ENCODE results near the gene TP53AIP1.

Gene TP53AIP1

DNA sequence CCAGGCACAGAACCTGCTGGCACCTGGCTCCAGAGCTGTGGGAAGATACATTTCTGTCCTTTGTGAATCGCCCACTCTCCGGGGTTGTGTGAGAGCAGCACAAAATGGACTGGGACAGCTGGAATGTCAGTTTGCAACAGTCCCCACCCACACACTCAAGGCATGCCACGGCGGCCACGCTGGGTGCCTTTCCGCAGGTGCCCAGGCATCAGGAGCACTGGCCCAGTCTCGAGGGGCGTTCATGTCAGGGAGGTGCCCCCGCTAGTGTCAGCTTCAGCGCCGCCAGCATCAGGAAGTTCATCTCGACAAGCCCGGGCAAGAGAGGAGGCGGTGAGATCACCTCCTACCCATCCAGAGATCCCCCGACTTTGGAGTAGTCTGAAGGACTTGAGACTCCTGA, 2.1 kb downstream of the TP53AIP1 start:
- no peak overlapping the region for H3K4me3 ChIP-seq (ENCODE audit: low read depth in 1 of 2, low read length in 1 of 2)
- H3K4me1 ChIP-seq (ENCODE audit: control insufficient read depth in 1 of 2, insufficient read depth in 1 of 2, low read depth in 1 of 2, low read length in 1 of 2): no peaks in the 10 kb centered on the region
- TF ChIP-seq, protein P1, sequence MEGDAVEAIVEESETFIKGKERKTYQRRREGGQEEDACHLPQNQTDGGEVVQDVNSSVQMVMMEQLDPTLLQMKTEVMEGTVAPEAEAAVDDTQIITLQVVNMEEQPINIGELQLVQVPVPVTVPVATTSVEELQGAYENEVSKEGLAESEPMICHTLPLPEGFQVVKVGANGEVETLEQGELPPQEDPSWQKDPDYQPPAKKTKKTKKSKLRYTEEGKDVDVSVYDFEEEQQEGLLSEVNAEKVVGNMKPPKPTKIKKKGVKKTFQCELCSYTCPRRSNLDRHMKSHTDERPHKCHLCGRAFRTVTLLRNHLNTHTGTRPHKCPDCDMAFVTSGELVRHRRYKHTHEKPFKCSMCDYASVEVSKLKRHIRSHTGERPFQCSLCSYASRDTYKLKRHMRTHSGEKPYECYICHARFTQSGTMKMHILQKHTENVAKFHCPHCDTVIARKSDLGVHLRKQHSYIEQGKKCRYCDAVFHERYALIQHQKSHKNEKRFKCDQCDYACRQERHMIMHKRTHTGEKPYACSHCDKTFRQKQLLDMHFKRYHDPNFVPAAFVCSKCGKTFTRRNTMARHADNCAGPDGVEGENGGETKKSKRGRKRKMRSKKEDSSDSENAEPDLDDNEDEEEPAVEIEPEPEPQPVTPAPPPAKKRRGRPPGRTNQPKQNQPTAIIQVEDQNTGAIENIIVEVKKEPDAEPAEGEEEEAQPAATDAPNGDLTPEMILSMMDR (IDR thresholded peaks at IDR 0.05): no peak
- no peaks in the 10 kb centered on the region for H3K36me3 ChIP-seq
- H3K9me3 ChIP-seq: no peaks in the 10 kb centered on the region
- H3K27me3 ChIP-seq: no peaks in the 10 kb centered on the region
- H3K27ac ChIP-seq: no peak overlapping the region

DNA sequence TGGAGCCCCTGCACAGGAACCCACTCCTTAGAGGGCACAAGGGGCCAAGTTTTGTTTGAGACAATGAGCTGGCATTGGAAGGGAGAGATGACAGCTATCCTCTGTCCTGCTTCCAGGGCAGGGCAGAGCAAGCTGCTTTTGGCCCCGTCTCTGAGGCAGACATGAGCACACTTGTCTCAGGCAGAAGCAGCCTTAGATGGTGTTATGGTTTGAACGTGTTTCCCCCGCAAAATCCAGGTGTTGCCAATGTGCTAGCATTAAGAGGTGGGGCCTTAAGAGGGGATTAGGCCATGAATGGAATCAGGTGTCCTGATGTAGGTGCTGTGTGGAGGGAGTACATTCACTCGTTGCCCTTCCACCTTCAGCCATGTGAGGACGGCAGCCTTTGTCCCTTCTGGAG, 2.5 kb downstream of the TP53AIP1 start:
- TF ChIP-seq, protein P1 (IDR thresholded peaks at IDR 0.05): no peak
- Histone ChIP-seq H3K36me3 (no peaks in the 10 kb centered on the region), H3K27me3 (no peaks in the 10 kb centered on the region), H3K4me3 (ENCODE audit: low read depth in 1 of 2, low read length in 1 of 2) (no peak overlapping the region), H3K9me3 (no peaks in the 10 kb centered on the region), H3K27ac (no peak overlapping the region), H3K4me1 (ENCODE audit: control insufficient read depth in 1 of 2, insufficient read depth in 1 of 2, low read depth in 1 of 2, low read length in 1 of 2) (no peaks in the 10 kb centered on the region)

DNA sequence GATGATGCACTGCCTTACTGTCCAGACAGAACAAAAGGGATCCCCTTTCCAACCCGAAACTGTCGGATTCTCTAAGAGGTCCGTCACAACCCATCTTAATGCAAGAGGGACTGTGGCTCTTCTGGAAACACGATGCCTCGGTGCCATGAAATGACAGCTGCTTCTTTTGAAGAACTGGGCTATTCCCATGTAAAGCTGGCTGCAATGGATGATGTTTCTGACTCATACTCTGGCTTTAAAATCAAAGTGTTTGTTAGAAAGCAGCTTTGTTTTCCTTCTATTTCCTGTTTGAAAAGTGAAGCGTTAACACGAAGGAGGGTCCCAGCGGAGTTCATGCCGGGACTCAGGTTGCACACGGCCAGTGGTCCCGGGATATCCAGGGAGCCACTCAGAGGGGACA, 3.1 kb downstream of the TP53AIP1 start:
- H3K27ac ChIP-seq: no peak overlapping the region
- H3K9me3 ChIP-seq: no peaks in the 10 kb centered on the region
- no peaks in the 10 kb centered on the region for H3K27me3 ChIP-seq
- TF ChIP-seq, protein P1 (IDR thresholded peaks at IDR 0.05): no peak
- H3K4me3 ChIP-seq (ENCODE audit: low read depth in 1 of 2, low read length in 1 of 2): no peak overlapping the region
- H3K36me3 ChIP-seq: no peaks in the 10 kb centered on the region
- no peaks in the 10 kb centered on the region for H3K4me1 ChIP-seq (ENCODE audit: control insufficient read depth in 1 of 2, insufficient read depth in 1 of 2, low read depth in 1 of 2, low read length in 1 of 2)

DNA sequence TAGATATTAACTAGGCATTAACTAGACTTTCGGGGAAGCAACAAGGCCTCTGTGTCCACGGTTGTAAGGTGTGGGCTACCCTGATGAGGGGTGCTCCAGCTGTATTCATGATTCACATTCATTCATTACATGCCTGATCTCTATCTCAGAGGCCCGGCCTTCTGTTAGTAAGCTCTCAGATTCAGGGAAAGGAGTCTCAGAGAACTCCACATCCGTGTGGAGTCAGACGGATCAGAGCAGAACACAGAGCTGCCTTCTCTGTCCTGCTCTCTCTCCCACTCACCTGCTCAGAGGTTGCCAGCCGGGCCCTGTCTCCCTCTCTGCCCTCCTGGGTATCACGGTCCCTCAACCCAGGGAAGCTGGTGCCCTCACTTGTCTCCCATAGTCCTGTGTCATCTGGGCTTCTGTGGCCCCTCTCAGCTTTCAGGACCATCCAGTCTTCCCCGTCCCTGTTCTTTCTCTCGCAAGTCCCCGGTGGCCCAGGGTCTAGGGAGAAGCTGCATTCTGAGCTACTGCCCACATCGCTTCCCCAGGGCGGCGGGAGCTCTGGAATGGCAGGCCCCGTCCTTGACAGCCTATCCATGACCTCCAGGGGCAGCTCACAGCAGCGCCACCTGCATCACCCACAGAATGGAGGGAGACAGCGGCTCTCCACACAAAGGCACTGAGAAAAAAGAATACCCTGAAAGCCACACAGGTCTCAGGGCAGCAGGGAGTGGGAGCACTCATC, 4.3 kb downstream of the TP53AIP1 start:
- Histone ChIP-seq H3K4me1 (ENCODE audit: control insufficient read depth in 1 of 2, insufficient read depth in 1 of 2, low read depth in 1 of 2, low read length in 1 of 2) (no peaks in the 10 kb centered on the region), H3K27me3 (no peaks in the 10 kb centered on the region), H3K36me3 (no peaks in the 10 kb centered on the region), H3K4me3 (ENCODE audit: low read depth in 1 of 2, low read length in 1 of 2) (no peak overlapping the region), H3K27ac (no peak overlapping the region), H3K9me3 (no peaks in the 10 kb centered on the region)
- TF ChIP-seq, protein P1 (IDR thresholded peaks at IDR 0.05): no peak

DNA sequence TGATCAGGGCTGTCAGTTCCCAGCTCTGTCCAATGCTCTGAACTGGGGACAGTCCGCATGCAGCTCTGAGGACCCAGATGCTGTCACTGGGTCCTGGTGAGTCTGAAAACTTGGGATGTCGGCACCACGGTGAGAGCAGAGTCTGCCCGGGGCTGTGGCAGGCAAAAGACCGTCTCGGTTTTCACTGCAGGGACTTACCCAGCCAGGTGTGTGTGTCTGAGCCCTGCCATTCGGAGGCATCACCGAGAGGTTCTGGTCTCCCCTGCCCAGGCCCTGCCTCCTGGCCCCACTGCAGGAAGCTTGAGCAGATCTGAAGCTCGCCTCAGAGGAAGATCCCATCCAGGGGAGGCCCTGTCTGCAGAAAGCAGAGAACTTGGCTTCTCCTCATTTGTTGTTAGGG, 5.2 kb downstream of the TP53AIP1 start:
- no peaks in the 10 kb centered on the region for H3K9me3 ChIP-seq
- no peaks in the 10 kb centered on the region for H3K36me3 ChIP-seq
- H3K4me1 ChIP-seq (ENCODE audit: control insufficient read depth in 1 of 2, insufficient read depth in 1 of 2, low read depth in 1 of 2, low read length in 1 of 2): no peaks in the 10 kb centered on the region
- H3K4me3 ChIP-seq (ENCODE audit: low read depth in 1 of 2, low read length in 1 of 2): no peak overlapping the region
- no peak overlapping the region for H3K27ac ChIP-seq
- H3K27me3 ChIP-seq: no peaks in the 10 kb centered on the region
- TF ChIP-seq, protein P1 (IDR thresholded peaks at IDR 0.05): no peak

All from neutrophil (primary cell).